Measurements from ENCODE around the gene RPL39L. TPM values are rescaled to one million over a fixed set of nuclear protein-coding genes. Genes with fewer than 3 reads are reported as not detected.

The RPL39L gene
- total and polyA plus RNA-seq, 10 of the 15 experiments (the other 5 are each of a cell fraction or from before 2014, with no cell fraction given) = 12.5 to 67.8 (median 31.3) TPM

- TF ChIP-seq RELB (IDR thresholded peaks at IDR 0.05; ENCODE audit: low read depth) = no peak
- TF ChIP-seq EED (IDR thresholded peaks at IDR 0.05; ENCODE audit: low read depth) = peak; percentile 46; the same call in 1 of the 2 replicates
- TF ChIP-seq CREB1 (IDR thresholded peaks at IDR 0.05; ENCODE audit: low read depth) = peak; percentile 61
- peak; percentile 87; the same call in 1 of the 2 replicates for TF ChIP-seq TCF3 (IDR thresholded peaks at IDR 0.05; ENCODE audit: borderline replicate concordance, insufficient read depth, low read depth, low read length)
- TF ChIP-seq PBX3 (IDR thresholded peaks at IDR 0.05; ENCODE audit: insufficient replicate concordance, low read depth, low read length) = no peak
- peak in 1 of 2 experiments; percentile 79; a peak in 2 of 3 replicates for TF ChIP-seq EGR1 (IDR thresholded peaks at IDR 0.05; ENCODE audit: borderline replicate concordance in 1 of 2, low read depth in 2 of 2, low read length in 2 of 2)
- 0 out of 2 replicates have a peak, but pooled peaks have one; percentile 29 for TF ChIP-seq TAF1 (IDR thresholded peaks at IDR 0.05; ENCODE audit: borderline replicate concordance, low read depth, low read length)
- TF ChIP-seq CHD2 (IDR thresholded peaks at IDR 0.05; ENCODE audit: borderline replicate concordance, low read depth, low read length) = peak; percentile 64; the same call in 1 of the 2 replicates
- no peak for TF ChIP-seq MTA2 (IDR thresholded peaks at IDR 0.05; ENCODE audit: low read depth)
- TF ChIP-seq RB1 (IDR thresholded peaks at IDR 0.05; ENCODE audit: borderline replicate concordance) = no peak; the same call in 1 of the 2 replicates
- peak; percentile 50; the same call in 1 of the 2 replicates for TF ChIP-seq NR2F1 (conservative IDR thresholded peaks at IDR 0.05)
- TF ChIP-seq NFIC (IDR thresholded peaks at IDR 0.05; ENCODE audit: low read depth, low read length) = no peak
- no peak for TF ChIP-seq SKIL (IDR thresholded peaks at IDR 0.05; ENCODE audit: low read depth, poor library complexity, severe bottlenecking)
- TF ChIP-seq E2F8 (IDR thresholded peaks at IDR 0.05; ENCODE audit: low read depth, partially characterized antibody) = no peak
- TF ChIP-seq USF1 (IDR thresholded peaks at IDR 0.05; ENCODE audit: borderline replicate concordance, extremely low read length, insufficient read depth, low read depth, low read length) = no peak
- TF ChIP-seq PAX8 (IDR thresholded peaks at IDR 0.05) = no peak
- no peak for TF ChIP-seq NRF1 (conservative IDR thresholded peaks at IDR 0.05; ENCODE audit: low read depth, low read length)
- TF ChIP-seq USF2 (IDR thresholded peaks at IDR 0.05; ENCODE audit: borderline replicate concordance, low read depth, low read length) = no peak
- TF ChIP-seq JUNB (IDR thresholded peaks at IDR 0.05) = no peak
Measured at GRCh38 chr3:187139126-187139894, at the start of gene RPL39L (continued).

Measured in GM12878 (cell line).